Adrenal gland (tissue), 5 donors: ENCODE data around the gene LIPK.

Experiments
- POLR2A ChIP-seq, 2 donors: fragments of 450-650 bp; IDR thresholded peaks; one replicate each; pipeline ENCODE4 v1.6.1; 2017; ENCODE audit warnings: antibody characterized with exemption in 2 of 2, mild to moderate bottlenecking in 2 of 2, moderate library complexity in 1 of 2
- TF ChIP-seq, protein P1 (sequence below), 6 experiments: fragments of 450-650 bp in 4 of 6; fragments of 200-600 bp in 2 of 6; sonication (generic) in 1 of 6; IDR thresholded peaks; 1 replicate in 5 of 6; 2 replicates in 1 of 6; pipeline versions ENCODE4 v1.5.1 to v1.8.0; 2016 to 2021; ENCODE audit warnings: antibody characterized with exemption in 6 of 6, mild to moderate bottlenecking in 2 of 6, moderate library complexity in 1 of 6
- donor health status: DM: no; HTN: no; CAD: no.

GRCh38 chr10:88682491-88682890, 23.6 kb upstream of the LIPK start:
- no peak for TF ChIP-seq POLR2A (IDR thresholded peaks at IDR 0.05)
- TF ChIP-seq, protein P1, sequence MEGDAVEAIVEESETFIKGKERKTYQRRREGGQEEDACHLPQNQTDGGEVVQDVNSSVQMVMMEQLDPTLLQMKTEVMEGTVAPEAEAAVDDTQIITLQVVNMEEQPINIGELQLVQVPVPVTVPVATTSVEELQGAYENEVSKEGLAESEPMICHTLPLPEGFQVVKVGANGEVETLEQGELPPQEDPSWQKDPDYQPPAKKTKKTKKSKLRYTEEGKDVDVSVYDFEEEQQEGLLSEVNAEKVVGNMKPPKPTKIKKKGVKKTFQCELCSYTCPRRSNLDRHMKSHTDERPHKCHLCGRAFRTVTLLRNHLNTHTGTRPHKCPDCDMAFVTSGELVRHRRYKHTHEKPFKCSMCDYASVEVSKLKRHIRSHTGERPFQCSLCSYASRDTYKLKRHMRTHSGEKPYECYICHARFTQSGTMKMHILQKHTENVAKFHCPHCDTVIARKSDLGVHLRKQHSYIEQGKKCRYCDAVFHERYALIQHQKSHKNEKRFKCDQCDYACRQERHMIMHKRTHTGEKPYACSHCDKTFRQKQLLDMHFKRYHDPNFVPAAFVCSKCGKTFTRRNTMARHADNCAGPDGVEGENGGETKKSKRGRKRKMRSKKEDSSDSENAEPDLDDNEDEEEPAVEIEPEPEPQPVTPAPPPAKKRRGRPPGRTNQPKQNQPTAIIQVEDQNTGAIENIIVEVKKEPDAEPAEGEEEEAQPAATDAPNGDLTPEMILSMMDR (IDR thresholded peaks at IDR 0.05), result no peak
